Measurements from ENCODE around the gene ZBTB38.

GRCh38 chr3:141405025-141405424 is 36.7 kb downstream of the ZBTB38 start:
- TF ChIP-seq CTCF (conservative IDR thresholded peaks at IDR 0.05 in 1 of 2, IDR thresholded peaks at IDR 0.05 in 1 of 2; ENCODE audit: low read depth in 1 of 2, low read length in 2 of 2) (no peak), EZH2 (IDR thresholded peaks at IDR 0.05; ENCODE audit: low read length, missing control alignments) (no peak)
